Activated CD8-positive, alpha-beta T cell treated with anti-CD3 and anti-CD28 coated beads for 36 hours (primary cell): ENCODE data around the gene ZFYVE21. TPM values are rescaled to one million over a fixed set of nuclear protein-coding genes. Genes with fewer than 3 reads are reported as not detected.

Experiments used
- ATAC-seq: fragments of 200-7000 bp; cut with Tn5 transposase; one replicate; pipeline ENCODE4 v1.10.0; 2021; ENCODE audit warnings: mild to moderate bottlenecking, moderate library complexity
- CTCF ChIA-PET: fragments of 350-600 bp; sonication (Branson Sonifier 250); formaldehyde crosslinking; loops from one replicate; lab custom pipeline; 2021; ENCODE audit warnings: antibody characterized with exemption; lab: Charles Lee
- POLR2A ChIA-PET: fragments of 350-600 bp; sonication (Branson Sonifier 250); formaldehyde crosslinking; loops from one replicate; lab custom pipeline; 2021; ENCODE audit warnings: antibody characterized with exemption; lab: Charles Lee
- DNase-seq: peaks from one replicate; pipeline ENCODE4 v3.0.0-alpha.2; 2020
- H3K27ac Mint-ChIP-seq: one replicate; pipeline ENCODE4 v1.8.0; 2021; ENCODE audit warnings: mild to moderate bottlenecking, mixed read lengths
- H3K27me3 Mint-ChIP-seq: one replicate; pipeline ENCODE4 v1.8.0; 2021; ENCODE audit warnings: mixed read lengths
- H3K36me3 Mint-ChIP-seq: one replicate; pipeline ENCODE4 v1.8.0; 2021; ENCODE audit warnings: low read depth, mixed read lengths
- H3K4me1 Mint-ChIP-seq: one replicate; pipeline ENCODE4 v1.8.0; 2021; ENCODE audit warnings: low read depth, mixed read lengths
- H3K4me3 Mint-ChIP-seq: one replicate; pipeline ENCODE4 v1.8.0; 2021; ENCODE audit warnings: mild to moderate bottlenecking, moderate library complexity, mixed read lengths
- H3K9me3 Mint-ChIP-seq: one replicate; pipeline ENCODE4 v1.8.0; 2021; ENCODE audit warnings: mixed read lengths
- intact Hi-C: fragments of 100-400 bp; cut with micrococcal nuclease; formaldehyde crosslinking; loops from one replicate; pipeline ENCODE4 v1.10.0; 2022
- total RNA-seq, 2 experiments: library from RNA; stranded (reverse); gene quantifications; one replicate each; pipeline ENCODE4 v1.2.3, GENCODE V29; 2021
- TF ChIP-seq, protein P1 (sequence below): fragments of 200-600 bp; IDR thresholded peaks from one replicate; pipeline ENCODE4 v1.8.0; 2022; ENCODE audit warnings: antibody characterized with exemption, mild to moderate bottlenecking

The ZFYVE21 gene
- total RNA-seq, 2 experiments from 2014 or later = 10.4 to 11.6 TPM

DNA sequence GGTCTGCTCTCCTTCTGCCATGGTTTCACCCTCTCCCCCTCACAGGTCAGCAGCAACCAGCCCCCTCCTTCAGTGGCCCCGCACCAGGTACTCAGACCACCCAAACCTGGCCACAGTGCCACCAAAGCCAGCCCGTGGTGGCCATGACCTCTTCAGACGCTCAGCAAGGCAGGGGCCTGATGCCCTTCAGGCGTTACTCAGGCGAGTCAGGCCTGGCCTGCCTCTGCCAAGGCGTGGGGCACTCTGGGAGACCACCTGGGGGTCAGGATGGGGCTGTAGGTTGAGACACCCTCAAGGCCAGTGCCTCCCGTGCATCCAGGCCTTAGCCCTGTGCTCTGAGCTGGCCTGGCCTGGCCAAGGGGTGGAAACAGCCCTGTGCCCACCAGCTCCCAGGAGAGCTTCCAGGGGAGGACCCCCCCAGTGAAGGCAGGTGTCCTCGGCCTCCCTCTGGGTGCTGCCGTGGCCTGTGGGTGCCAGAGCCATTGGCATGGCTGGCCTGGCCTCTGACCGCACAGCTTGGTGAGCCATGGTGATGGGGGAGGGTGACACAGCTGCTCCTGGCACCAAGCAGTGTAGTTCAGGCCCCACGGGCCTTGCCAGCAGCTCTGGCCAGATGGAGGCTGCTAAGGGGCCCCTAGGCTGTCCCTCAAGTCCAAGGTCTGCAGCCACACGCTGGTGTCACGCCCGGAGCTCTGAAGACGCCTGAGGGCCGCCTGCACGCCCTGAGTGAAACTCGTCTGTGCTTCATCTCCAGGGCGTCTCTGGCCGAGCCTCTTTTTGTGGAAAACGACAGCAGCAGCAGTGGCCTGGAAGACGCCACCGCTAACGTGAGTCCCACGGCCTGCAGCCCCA lies 15.5 kb upstream of the ZFYVE21 start:
- TF ChIP-seq, protein P1, sequence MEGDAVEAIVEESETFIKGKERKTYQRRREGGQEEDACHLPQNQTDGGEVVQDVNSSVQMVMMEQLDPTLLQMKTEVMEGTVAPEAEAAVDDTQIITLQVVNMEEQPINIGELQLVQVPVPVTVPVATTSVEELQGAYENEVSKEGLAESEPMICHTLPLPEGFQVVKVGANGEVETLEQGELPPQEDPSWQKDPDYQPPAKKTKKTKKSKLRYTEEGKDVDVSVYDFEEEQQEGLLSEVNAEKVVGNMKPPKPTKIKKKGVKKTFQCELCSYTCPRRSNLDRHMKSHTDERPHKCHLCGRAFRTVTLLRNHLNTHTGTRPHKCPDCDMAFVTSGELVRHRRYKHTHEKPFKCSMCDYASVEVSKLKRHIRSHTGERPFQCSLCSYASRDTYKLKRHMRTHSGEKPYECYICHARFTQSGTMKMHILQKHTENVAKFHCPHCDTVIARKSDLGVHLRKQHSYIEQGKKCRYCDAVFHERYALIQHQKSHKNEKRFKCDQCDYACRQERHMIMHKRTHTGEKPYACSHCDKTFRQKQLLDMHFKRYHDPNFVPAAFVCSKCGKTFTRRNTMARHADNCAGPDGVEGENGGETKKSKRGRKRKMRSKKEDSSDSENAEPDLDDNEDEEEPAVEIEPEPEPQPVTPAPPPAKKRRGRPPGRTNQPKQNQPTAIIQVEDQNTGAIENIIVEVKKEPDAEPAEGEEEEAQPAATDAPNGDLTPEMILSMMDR = no peak
- H3K9me3 Mint-ChIP-seq = no peaks in the 10 kb centered on the region
- H3K4me1 Mint-ChIP-seq = peaks cover 6% of the 10 kb centered on the region
- H3K4me3 Mint-ChIP-seq = no peak overlapping the region
- H3K36me3 Mint-ChIP-seq = peaks cover 19% of the 10 kb centered on the region
- POLR2A ChIA-PET = interaction anchor here (0.9 to 6.2 kb wide), 5 partner anchors 9 to 22 kb away, joined by 3 to 41 read pairs (median 3); partner anchors contain the start of genes XRCC3 and ZFYVE21
- no peak for DNase-seq
- H3K27me3 Mint-ChIP-seq = no peaks in the 10 kb centered on the region
- intact Hi-C loops = no loop called here
- no peak for ATAC-seq
- CTCF ChIA-PET = no interaction called here
- no peak overlapping the region for H3K27ac Mint-ChIP-seq

DNA sequence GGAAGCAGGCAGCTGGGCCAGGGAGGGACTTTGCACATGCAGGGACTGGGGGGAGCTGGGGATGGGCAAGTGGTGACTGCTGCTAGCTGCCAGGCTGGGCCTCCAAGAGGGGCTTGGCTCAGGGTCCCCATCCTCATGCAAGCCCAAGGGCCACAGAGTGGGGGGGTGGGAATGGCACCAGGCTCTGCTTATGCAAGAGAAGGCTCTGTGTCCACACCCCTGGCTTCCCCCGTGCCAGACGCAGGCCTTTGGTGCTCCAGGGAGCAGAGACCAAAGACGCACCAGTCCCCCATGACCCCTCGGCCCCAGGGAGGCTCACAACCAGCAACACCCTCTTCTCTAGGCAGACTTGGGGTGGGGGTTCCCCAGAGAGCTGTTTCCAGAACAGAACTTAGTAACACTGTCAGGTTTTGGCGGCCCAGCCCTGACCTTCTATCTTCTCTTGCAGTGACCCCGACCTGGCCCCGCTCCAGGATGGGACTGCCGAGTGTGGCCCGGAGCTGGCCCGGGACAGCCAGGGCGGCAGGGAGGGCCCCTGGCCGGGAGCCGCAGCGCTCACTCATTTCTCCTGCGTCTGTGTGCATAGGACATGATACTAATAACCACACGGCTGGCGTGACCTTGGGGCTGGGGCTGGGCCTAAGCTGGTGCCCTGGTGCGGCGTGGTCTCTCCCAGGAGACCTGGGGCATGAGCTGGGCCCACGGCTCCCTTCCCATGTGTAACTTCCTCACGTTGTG lies 14.7 kb upstream of the ZFYVE21 start:
- ATAC-seq (no peak), DNase-seq (no peak)
- Mint-ChIP-seq H3K4me1 (peaks cover 6% of the 10 kb centered on the region), H3K4me3 (no peak overlapping the region), H3K36me3 (peaks cover 20% of the 10 kb centered on the region), H3K27me3 (no peaks in the 10 kb centered on the region), H3K9me3 (no peaks in the 10 kb centered on the region), H3K27ac (no peak overlapping the region)
- ChIA-PET POLR2A (interaction anchor here (1.3 to 6.2 kb wide), 3 partner anchors 10 to 14 kb away, joined by 3 to 41 read pairs (median 6); partner anchors contain the start of genes XRCC3 and ZFYVE21), CTCF (no interaction called here)
- TF ChIP-seq, protein P1 = no peak
- intact Hi-C loops = no loop called here

DNA sequence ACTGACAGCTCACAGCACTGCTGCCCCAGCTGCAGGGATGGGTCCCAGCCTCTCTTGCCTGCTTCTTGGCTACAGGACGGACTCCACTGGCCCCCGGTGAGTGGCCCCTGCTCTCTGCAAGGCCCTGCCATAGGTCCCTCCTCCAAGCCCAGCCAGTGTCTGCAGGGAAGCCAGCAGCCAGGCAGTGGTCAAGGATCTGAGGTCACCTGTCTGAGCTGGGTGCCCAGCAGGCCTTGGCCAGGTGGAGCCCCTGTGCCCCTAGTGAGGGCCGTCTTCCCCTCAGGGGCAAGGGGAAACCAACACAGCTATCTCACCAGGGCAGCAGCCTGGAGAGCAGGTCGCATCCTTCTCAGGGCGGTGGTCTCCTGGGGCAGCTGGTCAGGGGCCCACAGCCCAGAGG lies 13.5 kb upstream of the ZFYVE21 start:
- intact Hi-C loops = no loop called here
- Mint-ChIP-seq H3K36me3 (peaks cover 18% of the 10 kb centered on the region), H3K4me3 (no peak overlapping the region), H3K4me1 (peaks cover 3% of the 10 kb centered on the region), H3K27ac (no peak overlapping the region), H3K27me3 (no peaks in the 10 kb centered on the region), H3K9me3 (no peaks in the 10 kb centered on the region)
- ATAC-seq = no peak
- TF ChIP-seq, protein P1 = no peak
- no peak for DNase-seq
- ChIA-PET CTCF (no interaction called here), POLR2A (interaction anchor here (0.6 to 6.2 kb wide), 3 partner anchors 12 to 141 kb away, joined by 3 to 41 read pairs (median 3); partner anchors contain the start of genes XRCC3 and ZFYVE21)

DNA sequence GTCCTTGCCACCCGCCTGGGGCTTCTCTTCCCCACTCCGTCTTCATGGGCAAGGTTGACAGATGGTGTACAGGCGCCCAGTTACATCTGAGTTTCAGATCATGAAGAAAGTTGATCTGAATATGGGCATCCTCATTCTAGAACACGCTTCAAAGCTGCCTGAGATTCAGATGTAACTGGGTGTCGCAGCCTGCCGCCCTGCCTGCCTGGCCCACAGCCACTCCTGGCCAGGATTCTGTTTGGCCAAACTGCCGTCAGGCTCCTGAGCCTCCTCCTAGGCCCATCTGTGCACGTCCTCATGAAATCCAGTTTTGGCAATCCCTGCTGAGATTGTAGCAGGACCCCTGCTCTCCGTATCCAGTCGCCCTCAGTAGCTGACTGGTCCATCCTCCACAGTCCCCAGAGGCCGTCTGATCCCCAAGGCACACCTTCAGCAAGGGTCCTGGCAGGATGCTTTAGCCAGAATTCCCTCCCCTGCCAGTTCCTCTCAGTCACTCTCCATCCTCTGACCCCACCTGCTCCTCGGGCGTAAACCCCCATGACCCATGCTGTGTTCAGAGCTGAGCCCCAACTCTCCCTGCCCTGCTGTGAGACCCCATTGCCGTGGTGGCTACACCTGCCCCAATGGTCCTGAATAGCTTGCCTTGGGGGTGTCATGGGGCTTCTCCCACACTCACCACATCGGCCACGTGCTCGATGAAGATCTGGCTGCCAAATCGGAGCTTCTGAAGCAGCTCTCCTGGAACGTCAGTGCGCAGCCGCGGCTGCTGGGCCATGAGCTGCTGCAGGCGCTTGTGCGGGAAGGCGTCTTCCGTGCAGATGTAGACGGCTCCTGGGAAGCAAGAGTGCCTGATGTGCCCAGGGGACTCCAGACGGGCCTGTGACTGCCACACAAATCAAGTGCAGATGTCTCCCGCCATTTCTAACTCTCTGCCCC lies 12.8 kb upstream of the ZFYVE21 start:
- Mint-ChIP-seq H3K27me3 (no peaks in the 10 kb centered on the region), H3K4me3 (no peak overlapping the region), H3K27ac (no peak overlapping the region), H3K4me1 (no peaks in the 10 kb centered on the region), H3K36me3 (peaks cover 16% of the 10 kb centered on the region), H3K9me3 (no peaks in the 10 kb centered on the region)
- TF ChIP-seq, protein P1 = no peak
- ChIA-PET POLR2A (interaction anchor here (0.6 to 6.2 kb wide), 3 partner anchors 11 to 141 kb away, joined by 3 to 41 read pairs (median 3); partner anchors contain the start of genes XRCC3 and ZFYVE21), CTCF (no interaction called here)
- DNase-seq = no peak
- intact Hi-C loops = no loop called here
- ATAC-seq = no peak
